ENCODE data around the gene CD3G. TPM values are rescaled to one million over a fixed set of nuclear protein-coding genes. Genes with fewer than 3 reads are reported as not detected.

CD3G gene
- total RNA-seq, 1 experiment from 2014 or later = 0.15 TPM

DNA sequence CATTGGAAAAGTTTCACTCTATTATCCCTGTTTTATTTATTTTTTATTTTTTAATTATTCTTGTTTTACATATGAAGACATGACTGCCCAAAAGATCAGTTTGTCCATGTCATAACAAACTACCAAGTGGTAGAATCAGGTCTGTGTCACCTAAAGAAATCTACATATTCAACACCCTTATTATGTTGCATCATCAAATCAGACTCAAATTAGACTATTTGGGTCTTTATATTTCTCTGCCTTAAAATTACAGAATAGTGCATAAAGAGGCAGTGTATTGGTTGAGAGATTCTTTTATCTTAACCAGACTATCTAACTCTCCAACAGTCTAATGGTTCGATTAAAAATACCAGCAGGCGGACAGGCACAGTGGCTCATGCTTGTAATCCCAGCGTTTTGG lies 38.8 kb downstream of the CD3G start:
- DNase-seq (ENCODE audit: low read depth, low spot score) (no peak), ATAC-seq (no peak)
- Histone ChIP-seq H3K27me3 (ENCODE audit: control insufficient read depth, insufficient read depth, low read length) (no peaks in the 10 kb centered on the region), H3K4me3 (ENCODE audit: low read depth in 2 of 2, low read length in 2 of 2) (no peak overlapping the region), H3K9me3 (ENCODE audit: control insufficient read depth, insufficient read depth, low read depth, low read length) (no peaks in the 10 kb centered on the region), H3K27ac (ENCODE audit: low read length) (no peak overlapping the region), H3K4me1 (ENCODE audit: control insufficient read depth, insufficient read depth, low read length) (no peaks in the 10 kb centered on the region), H3K36me3 (ENCODE audit: control insufficient read depth, insufficient read depth, low read length) (peaks cover 58% of the 10 kb centered on the region)
- BruUV-seq (replicated peaks) = no TSS peak
- POLR2A ChIA-PET = no interaction called here
- intact Hi-C loops (cut with micrococcal nuclease; ENCODE audit: unreplicated experiment) = no loop called here
- in situ Hi-C loops (cut with HindIII; ENCODE audit: low pct_unique_long_range_greater_than_20kb, low sequenced_read_pairs) = no loop called here
- CTCF ChIA-PET = interaction anchor here (0.7 kb wide), 1 partner anchor 14 kb away, joined by 3 read pairs; no protein-coding TSS in a partner anchor
- no peak for TF ChIP-seq TCF7L2 (IDR thresholded peaks at IDR 0.05; ENCODE audit: low read depth, low read length)
- TF ChIP-seq, protein P1, sequence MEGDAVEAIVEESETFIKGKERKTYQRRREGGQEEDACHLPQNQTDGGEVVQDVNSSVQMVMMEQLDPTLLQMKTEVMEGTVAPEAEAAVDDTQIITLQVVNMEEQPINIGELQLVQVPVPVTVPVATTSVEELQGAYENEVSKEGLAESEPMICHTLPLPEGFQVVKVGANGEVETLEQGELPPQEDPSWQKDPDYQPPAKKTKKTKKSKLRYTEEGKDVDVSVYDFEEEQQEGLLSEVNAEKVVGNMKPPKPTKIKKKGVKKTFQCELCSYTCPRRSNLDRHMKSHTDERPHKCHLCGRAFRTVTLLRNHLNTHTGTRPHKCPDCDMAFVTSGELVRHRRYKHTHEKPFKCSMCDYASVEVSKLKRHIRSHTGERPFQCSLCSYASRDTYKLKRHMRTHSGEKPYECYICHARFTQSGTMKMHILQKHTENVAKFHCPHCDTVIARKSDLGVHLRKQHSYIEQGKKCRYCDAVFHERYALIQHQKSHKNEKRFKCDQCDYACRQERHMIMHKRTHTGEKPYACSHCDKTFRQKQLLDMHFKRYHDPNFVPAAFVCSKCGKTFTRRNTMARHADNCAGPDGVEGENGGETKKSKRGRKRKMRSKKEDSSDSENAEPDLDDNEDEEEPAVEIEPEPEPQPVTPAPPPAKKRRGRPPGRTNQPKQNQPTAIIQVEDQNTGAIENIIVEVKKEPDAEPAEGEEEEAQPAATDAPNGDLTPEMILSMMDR (IDR thresholded peaks at IDR 0.05) = no peak
- TF ChIP-seq, protein P2, sequence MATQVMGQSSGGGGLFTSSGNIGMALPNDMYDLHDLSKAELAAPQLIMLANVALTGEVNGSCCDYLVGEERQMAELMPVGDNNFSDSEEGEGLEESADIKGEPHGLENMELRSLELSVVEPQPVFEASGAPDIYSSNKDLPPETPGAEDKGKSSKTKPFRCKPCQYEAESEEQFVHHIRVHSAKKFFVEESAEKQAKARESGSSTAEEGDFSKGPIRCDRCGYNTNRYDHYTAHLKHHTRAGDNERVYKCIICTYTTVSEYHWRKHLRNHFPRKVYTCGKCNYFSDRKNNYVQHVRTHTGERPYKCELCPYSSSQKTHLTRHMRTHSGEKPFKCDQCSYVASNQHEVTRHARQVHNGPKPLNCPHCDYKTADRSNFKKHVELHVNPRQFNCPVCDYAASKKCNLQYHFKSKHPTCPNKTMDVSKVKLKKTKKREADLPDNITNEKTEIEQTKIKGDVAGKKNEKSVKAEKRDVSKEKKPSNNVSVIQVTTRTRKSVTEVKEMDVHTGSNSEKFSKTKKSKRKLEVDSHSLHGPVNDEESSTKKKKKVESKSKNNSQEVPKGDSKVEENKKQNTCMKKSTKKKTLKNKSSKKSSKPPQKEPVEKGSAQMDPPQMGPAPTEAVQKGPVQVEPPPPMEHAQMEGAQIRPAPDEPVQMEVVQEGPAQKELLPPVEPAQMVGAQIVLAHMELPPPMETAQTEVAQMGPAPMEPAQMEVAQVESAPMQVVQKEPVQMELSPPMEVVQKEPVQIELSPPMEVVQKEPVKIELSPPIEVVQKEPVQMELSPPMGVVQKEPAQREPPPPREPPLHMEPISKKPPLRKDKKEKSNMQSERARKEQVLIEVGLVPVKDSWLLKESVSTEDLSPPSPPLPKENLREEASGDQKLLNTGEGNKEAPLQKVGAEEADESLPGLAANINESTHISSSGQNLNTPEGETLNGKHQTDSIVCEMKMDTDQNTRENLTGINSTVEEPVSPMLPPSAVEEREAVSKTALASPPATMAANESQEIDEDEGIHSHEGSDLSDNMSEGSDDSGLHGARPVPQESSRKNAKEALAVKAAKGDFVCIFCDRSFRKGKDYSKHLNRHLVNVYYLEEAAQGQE (IDR thresholded peaks at IDR 0.05; ENCODE audit: insufficient read depth in 1 of 2, low read depth in 2 of 2, low read length in 1 of 2) = no peak
- TF ChIP-seq SIN3A (IDR thresholded peaks at IDR 0.05; ENCODE audit: borderline replicate concordance, insufficient read depth, low read depth, low read length) = no peak
- no peak for TF ChIP-seq POLR2AphosphoS5 (IDR thresholded peaks at IDR 0.05; ENCODE audit: low read depth, low read length)

DNA sequence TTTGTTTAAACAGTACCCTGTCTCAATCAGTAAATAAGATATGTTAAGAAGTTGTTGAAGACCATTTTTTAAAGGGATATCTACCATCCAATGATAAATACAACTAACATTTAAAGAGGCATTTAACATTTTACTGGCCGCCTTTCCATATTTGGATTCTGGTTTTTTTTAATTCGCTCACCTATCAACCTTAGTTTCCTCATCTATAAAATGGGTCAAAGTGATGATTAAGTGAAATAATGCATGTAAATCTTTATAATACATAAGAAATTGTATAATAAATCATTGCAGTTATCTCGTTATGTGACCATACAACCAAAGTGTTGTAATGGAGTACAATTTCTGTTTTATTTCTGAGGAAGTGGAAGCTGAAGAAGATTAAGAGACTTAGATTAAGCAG lies 39.5 kb downstream of the CD3G start:
- in situ Hi-C loops (cut with HindIII; ENCODE audit: low pct_unique_long_range_greater_than_20kb, low sequenced_read_pairs) = no loop called here

More for the DNA sequence above, 39.5 kb downstream of the CD3G start:
- TF ChIP-seq TCF7L2 (IDR thresholded peaks at IDR 0.05; ENCODE audit: low read depth, low read length) = no peak
- no peak for TF ChIP-seq POLR2AphosphoS5 (IDR thresholded peaks at IDR 0.05; ENCODE audit: low read depth, low read length)
- TF ChIP-seq, protein P1 (IDR thresholded peaks at IDR 0.05) = no peak
- no peak for TF ChIP-seq SIN3A (IDR thresholded peaks at IDR 0.05; ENCODE audit: borderline replicate concordance, insufficient read depth, low read depth, low read length)
- TF ChIP-seq, protein P2 (IDR thresholded peaks at IDR 0.05; ENCODE audit: insufficient read depth in 1 of 2, low read depth in 2 of 2, low read length in 1 of 2) = no peak
- CTCF ChIA-PET = interaction anchor here (0.7 kb wide), 1 partner anchor 15 kb away, joined by 3 read pairs; no protein-coding TSS in a partner anchor
- Histone ChIP-seq H3K27ac (ENCODE audit: low read length) (no peak overlapping the region), H3K4me3 (ENCODE audit: low read depth in 2 of 2, low read length in 2 of 2) (no peak overlapping the region), H3K4me1 (ENCODE audit: control insufficient read depth, insufficient read depth, low read length) (no peaks in the 10 kb centered on the region), H3K36me3 (ENCODE audit: control insufficient read depth, insufficient read depth, low read length) (peaks cover 59% of the 10 kb centered on the region), H3K9me3 (ENCODE audit: control insufficient read depth, insufficient read depth, low read depth, low read length) (no peaks in the 10 kb centered on the region), H3K27me3 (ENCODE audit: control insufficient read depth, insufficient read depth, low read length) (no peaks in the 10 kb centered on the region)
- intact Hi-C loops (cut with micrococcal nuclease; ENCODE audit: unreplicated experiment) = no loop called here
- POLR2A ChIA-PET = no interaction called here
- no peak for ATAC-seq
- DNase-seq (ENCODE audit: low read depth, low spot score) = no peak
- no TSS peak for BruUV-seq (replicated peaks)
